ENCODE results near the gene BDH2. TPM values are rescaled to one million over a fixed set of nuclear protein-coding genes. Genes with fewer than 3 reads are reported as not detected.

Gene BDH2
- total RNA-seq, 2 donors from 2014 or later: 62.2 to 63.0 TPM

DNA sequence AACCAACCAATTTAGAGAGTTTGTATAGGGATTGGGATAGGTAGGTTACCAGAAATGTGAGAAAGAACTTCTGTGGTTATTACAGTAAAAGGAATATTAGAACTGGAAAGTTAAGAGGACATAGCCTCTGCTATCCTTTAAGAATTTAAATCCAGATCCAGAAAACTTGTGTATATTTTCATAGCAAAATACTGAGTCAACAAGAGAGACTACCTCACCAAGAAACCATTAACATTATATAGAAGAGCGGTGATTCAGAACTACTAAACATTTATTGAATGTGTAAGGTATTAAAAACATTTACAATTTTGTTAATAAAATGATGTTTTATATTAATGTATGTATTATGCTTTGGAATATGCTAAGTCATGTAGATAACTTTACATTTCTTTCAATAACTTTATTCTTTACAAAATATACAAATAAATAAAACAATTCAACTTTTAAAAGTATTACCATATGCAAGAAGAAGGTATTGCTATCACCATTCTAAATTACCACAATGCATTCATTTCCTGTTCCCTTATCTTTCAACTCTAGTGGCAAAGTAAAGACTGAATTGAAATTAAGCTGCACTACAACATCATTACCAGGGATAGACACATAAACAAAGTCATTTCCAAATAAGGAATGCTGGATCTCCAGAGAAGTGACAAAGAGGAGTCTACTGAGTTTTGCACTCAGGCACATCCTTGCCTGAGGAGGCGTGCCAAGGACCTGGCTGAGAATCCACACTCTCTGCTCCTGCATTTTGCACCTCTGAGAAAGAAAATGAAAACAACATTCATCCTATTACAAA is 6.1 kb upstream of the BDH2 start:
- DNase-seq (ENCODE audit: low spot score) (no peak), ATAC-seq (ENCODE audit: insufficient number of reproducible peaks, low FRiP score, low read depth) (no peak)
- Histone ChIP-seq H3K27me3 (replicated peaks; ENCODE audit: insufficient read depth) (no peaks in the 10 kb centered on the region), H3K4me3 (no peak overlapping the region), H3K36me3 (no peaks in the 10 kb centered on the region), H3K9me3 (no peaks in the 10 kb centered on the region), H3K27ac (no peak overlapping the region), H3K4me1 (ENCODE audit: control insufficient read depth in 1 of 2, low read depth in 2 of 2) (no peaks in the 10 kb centered on the region)
- TF ChIP-seq, protein P1, sequence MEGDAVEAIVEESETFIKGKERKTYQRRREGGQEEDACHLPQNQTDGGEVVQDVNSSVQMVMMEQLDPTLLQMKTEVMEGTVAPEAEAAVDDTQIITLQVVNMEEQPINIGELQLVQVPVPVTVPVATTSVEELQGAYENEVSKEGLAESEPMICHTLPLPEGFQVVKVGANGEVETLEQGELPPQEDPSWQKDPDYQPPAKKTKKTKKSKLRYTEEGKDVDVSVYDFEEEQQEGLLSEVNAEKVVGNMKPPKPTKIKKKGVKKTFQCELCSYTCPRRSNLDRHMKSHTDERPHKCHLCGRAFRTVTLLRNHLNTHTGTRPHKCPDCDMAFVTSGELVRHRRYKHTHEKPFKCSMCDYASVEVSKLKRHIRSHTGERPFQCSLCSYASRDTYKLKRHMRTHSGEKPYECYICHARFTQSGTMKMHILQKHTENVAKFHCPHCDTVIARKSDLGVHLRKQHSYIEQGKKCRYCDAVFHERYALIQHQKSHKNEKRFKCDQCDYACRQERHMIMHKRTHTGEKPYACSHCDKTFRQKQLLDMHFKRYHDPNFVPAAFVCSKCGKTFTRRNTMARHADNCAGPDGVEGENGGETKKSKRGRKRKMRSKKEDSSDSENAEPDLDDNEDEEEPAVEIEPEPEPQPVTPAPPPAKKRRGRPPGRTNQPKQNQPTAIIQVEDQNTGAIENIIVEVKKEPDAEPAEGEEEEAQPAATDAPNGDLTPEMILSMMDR (IDR thresholded peaks at IDR 0.05): no peak

DNA sequence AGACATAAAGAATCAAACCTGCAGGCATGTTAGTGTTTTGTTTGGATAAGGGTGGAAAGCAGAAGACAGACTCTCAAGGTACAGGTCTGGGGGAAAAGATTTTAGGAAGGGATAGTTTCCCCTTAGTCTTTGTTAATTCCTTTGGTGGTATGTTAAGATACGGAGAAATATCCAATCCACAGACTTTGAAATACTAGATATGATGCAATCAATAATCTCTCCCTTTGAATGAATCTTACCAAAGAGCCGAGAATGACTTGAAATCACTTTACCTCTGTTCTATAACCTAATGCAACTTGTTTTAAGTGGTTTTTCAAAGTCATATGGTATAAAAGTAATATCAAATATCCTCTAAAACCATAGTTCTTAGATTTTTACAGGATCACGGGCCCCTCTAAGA is 5.3 kb upstream of the BDH2 start:
- Histone ChIP-seq H3K4me3 (no peak overlapping the region), H3K9me3 (no peaks in the 10 kb centered on the region), H3K27me3 (replicated peaks; ENCODE audit: insufficient read depth) (no peaks in the 10 kb centered on the region), H3K4me1 (ENCODE audit: control insufficient read depth in 1 of 2, low read depth in 2 of 2) (no peaks in the 10 kb centered on the region), H3K27ac (no peak overlapping the region), H3K36me3 (no peaks in the 10 kb centered on the region)
- TF ChIP-seq, protein P1 (IDR thresholded peaks at IDR 0.05): no peak
- DNase-seq (ENCODE audit: low spot score) (no peak), ATAC-seq (ENCODE audit: insufficient number of reproducible peaks, low FRiP score, low read depth) (no peak)

DNA sequence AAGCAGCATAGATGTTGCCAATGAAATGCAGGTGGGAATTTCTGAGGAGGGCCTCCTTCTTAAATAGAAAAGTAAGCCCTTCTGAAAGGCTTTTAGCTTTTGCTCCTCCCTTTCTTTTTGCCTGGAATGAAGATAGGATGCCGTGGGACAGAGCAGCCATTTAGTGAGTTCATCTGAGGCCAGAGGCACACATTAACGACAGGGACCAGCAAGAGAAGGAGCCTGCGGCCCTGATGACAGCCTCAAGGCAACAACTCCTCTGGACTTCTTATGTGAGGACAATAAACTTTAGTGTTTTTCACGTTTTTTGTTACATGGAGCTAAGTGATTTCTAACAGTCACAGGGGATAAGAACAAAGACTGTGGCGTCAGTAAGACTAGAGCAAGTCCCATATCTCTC is 1.1 kb upstream of the BDH2 start:
- Histone ChIP-seq H3K4me3 (no peak overlapping the region), H3K27me3 (replicated peaks; ENCODE audit: insufficient read depth) (no peaks in the 10 kb centered on the region), H3K9me3 (no peaks in the 10 kb centered on the region), H3K27ac (no peak overlapping the region), H3K4me1 (ENCODE audit: control insufficient read depth in 1 of 2, low read depth in 2 of 2) (peaks cover 0 to 24% of the 10 kb centered on the region in 2 donors), H3K36me3 (no peaks in the 10 kb centered on the region)
- DNase-seq (ENCODE audit: low spot score) (no peak), ATAC-seq (ENCODE audit: insufficient number of reproducible peaks, low FRiP score, low read depth) (no peak)
- TF ChIP-seq, protein P1 (IDR thresholded peaks at IDR 0.05): no peak

DNA sequence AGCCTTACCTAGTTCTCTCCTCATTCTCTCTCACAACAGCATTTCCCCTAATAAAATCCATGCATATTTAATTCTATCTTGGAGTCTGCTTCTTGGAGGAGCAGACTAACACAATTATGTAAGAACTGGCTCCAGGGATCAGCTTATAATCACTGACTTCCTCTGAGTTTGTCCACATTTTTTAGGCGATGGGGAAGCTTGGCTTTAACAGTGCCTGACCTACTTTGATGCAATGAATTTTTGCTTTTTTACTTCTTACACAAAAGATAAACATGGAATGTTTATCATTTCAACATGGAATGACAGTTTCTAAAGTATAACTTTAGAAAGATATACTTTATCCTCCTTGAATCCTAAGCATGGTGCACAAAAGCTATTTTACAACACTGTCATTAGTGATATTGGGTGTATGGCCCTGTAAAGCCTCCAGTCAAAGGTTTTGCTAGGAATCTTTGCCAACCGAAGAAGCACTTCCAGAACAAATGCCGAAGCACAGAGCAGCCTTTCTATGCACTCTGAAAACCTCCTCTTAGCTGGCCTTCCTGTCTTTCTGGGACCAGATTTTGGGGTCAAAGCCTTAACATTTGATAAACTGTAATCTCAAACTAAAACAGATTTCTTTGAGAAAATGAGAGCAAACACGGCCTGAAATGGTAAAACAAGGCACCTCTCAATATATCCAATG is 736 bp downstream of the BDH2 start:
- no peak for ATAC-seq (ENCODE audit: insufficient number of reproducible peaks, low FRiP score, low read depth)

DNA sequence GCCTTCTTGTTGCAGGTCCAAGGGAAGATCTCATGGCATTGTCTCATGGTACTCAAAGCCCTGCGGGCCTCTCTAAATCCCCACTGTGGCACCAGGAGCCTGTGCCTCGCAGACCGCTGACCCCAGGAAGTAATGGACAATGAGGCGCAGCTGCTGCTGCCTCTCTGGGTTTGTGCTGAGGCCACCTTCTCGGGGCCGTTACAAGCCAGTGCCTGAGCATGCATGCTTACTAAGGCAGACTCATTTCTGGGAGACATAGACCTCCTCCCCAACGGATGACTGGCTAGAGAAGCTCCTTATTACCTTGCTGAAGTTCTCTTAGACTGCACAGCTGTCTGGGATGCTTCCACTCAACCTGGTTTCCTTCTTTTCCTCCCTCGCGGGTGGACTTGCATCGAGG is 1.3 kb downstream of the BDH2 start:
- H3K27ac ChIP-seq: no peak overlapping the region
- H3K36me3 ChIP-seq: no peaks in the 10 kb centered on the region
- no peaks in the 10 kb centered on the region for H3K27me3 ChIP-seq (replicated peaks; ENCODE audit: insufficient read depth)
- TF ChIP-seq, protein P1 (IDR thresholded peaks at IDR 0.05): no peak
- DNase-seq (ENCODE audit: low spot score): no peak
- ATAC-seq (ENCODE audit: insufficient number of reproducible peaks, low FRiP score, low read depth): no peak
- peaks cover 0 to 24% of the 10 kb centered on the region in 2 donors for H3K4me1 ChIP-seq (ENCODE audit: control insufficient read depth in 1 of 2, low read depth in 2 of 2)
- peak overlapping the region; percentile 73 for H3K4me3 ChIP-seq
- no peaks in the 10 kb centered on the region for H3K9me3 ChIP-seq

More for the DNA sequence above, 736 bp downstream of the BDH2 start:
- DNase-seq (ENCODE audit: low spot score): no peak
- Histone ChIP-seq H3K4me3 (peak overlapping the region; percentile 73), H3K9me3 (no peaks in the 10 kb centered on the region), H3K4me1 (ENCODE audit: control insufficient read depth in 1 of 2, low read depth in 2 of 2) (peaks cover 0 to 24% of the 10 kb centered on the region in 2 donors), H3K36me3 (no peaks in the 10 kb centered on the region), H3K27me3 (replicated peaks; ENCODE audit: insufficient read depth) (no peaks in the 10 kb centered on the region), H3K27ac (peak overlapping the region; percentile 69 to 74)
- TF ChIP-seq, protein P1 (IDR thresholded peaks at IDR 0.05): no peak

Data from thoracic aorta (tissue), 2 donors.